ENCODE results near the gene MS4A7.

DNA sequence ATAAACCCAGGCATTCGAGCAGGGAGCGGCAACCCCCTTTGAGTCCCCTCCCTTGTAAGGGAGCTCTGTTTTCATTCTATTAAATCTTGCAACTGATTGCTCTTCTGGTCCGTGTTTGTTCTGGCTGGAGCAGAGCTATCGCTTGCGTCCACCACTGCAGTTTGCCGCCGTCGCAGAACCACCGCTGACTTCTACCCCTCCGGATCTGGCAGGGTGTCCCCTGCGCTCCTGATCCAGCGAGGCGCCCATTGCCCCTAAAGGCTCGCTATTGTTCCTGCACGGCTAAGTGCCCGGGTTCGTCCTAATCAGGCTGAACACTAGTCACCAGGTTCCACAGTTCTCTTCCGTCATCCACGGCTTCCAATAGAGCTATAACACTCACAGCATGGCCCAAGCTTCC lies 10.4 kb upstream of the MS4A7 start:
- TF ChIP-seq EP300 (IDR thresholded peaks at IDR 0.05; ENCODE audit: low read depth), result no peak
- no peak for TF ChIP-seq POLR2A (IDR thresholded peaks at IDR 0.05)
- TF ChIP-seq, protein P1, sequence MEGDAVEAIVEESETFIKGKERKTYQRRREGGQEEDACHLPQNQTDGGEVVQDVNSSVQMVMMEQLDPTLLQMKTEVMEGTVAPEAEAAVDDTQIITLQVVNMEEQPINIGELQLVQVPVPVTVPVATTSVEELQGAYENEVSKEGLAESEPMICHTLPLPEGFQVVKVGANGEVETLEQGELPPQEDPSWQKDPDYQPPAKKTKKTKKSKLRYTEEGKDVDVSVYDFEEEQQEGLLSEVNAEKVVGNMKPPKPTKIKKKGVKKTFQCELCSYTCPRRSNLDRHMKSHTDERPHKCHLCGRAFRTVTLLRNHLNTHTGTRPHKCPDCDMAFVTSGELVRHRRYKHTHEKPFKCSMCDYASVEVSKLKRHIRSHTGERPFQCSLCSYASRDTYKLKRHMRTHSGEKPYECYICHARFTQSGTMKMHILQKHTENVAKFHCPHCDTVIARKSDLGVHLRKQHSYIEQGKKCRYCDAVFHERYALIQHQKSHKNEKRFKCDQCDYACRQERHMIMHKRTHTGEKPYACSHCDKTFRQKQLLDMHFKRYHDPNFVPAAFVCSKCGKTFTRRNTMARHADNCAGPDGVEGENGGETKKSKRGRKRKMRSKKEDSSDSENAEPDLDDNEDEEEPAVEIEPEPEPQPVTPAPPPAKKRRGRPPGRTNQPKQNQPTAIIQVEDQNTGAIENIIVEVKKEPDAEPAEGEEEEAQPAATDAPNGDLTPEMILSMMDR (IDR thresholded peaks at IDR 0.05), result no peak
- TF ChIP-seq POLR2AphosphoS5 (IDR thresholded peaks at IDR 0.05), result no peak
